K562 (cell line): ENCODE results near the gene ALS2CL. TPM values are rescaled to one million over a fixed set of nuclear protein-coding genes. Genes with fewer than 3 reads are reported as not detected.

Experiments
- BDP1 ChIP-seq: IDR thresholded peaks from 3 replicates; pipeline ENCODE4 v1.6.1; 2011; ENCODE audit not compliant: insufficient read length, insufficient read depth
- CTBP1 ChIP-seq: fragments of 450-650 bp; IDR thresholded peaks from 2 replicates; pipeline ENCODE4 v1.6.1; 2016; ENCODE audit warnings: borderline replicate concordance
- CXXC5 ChIP-seq: fragments of 250-450 bp; sonication (Bioruptor Pico); IDR thresholded peaks from 2 replicates; pipeline ENCODE4 v1.8.0; 2022; ENCODE audit warnings: inconsistent platforms, mild to moderate bottlenecking, moderate library complexity
- FOXP1 ChIP-seq: sonication (generic); formaldehyde crosslinking; IDR thresholded peaks from 2 replicates; pipeline ENCODE4 v1.8.0; 2022; ENCODE audit warnings: mild to moderate bottlenecking, missing genetic modification reagents
- GATA2 ChIP-seq: sonication (generic); formaldehyde crosslinking; IDR thresholded peaks from 2 replicates; pipeline ENCODE4 v1.4.0; 2020; ENCODE audit warnings: mild to moderate bottlenecking, missing genetic modification reagents
- HSF4 ChIP-seq: fragments of 250-450 bp; sonication (Bioruptor Pico); IDR thresholded peaks from 2 replicates; pipeline ENCODE4 v2.1.2; 2022; ENCODE audit warnings: mild to moderate bottlenecking, moderate library complexity, borderline replicate concordance
- KAT8 ChIP-seq: fragments of 450-650 bp; IDR thresholded peaks from 2 replicates; pipeline ENCODE4 v1.6.1; 2016; ENCODE audit warnings: low read depth, mild to moderate bottlenecking
- KDM2B ChIP-seq: fragments of 250-450 bp; sonication (Bioruptor Pico); IDR thresholded peaks from 2 replicates; pipeline ENCODE4 v1.8.0; 2021; ENCODE audit warnings: mild to moderate bottlenecking, moderate library complexity
- L3MBTL2 ChIP-seq: fragments of 450-650 bp; IDR thresholded peaks from 2 replicates; pipeline ENCODE4 v1.6.1; 2016; ENCODE audit warnings: mild to moderate bottlenecking, moderate library complexity
- MAZ ChIP-seq, 2 experiments: fragments of 450-650 bp in 1 of 2; sonication (generic) in 1 of 2; formaldehyde crosslinking; IDR thresholded peaks in 1 of 2; conservative IDR thresholded peaks in 1 of 2; 2 replicates each; pipeline versions ENCODE4 v1.4.0 to v1.5.0; 2020; ENCODE audit warnings: mild to moderate bottlenecking in 1 of 2, missing genetic modification reagents in 1 of 2
- NEUROD1 ChIP-seq: fragments of 150-350 bp; IDR thresholded peaks from 2 replicates; pipeline ENCODE4 v1.6.1; 2014; ENCODE audit warnings: borderline replicate concordance, low read length, low read depth; ENCODE audit not compliant: partially characterized antibody
- NFATC3 ChIP-seq: fragments of 450-650 bp; IDR thresholded peaks from 2 replicates; pipeline ENCODE4 v1.6.1; 2017; ENCODE audit warnings: mild to moderate bottlenecking
- POLR2A ChIP-seq: fragments of 450-650 bp; conservative IDR thresholded peaks from 2 replicates; pipeline ENCODE4 v1.6.1; 2016
- RBFOX2 ChIP-seq: fragments of 200-400 bp; formaldehyde crosslinking; IDR thresholded peaks from 2 replicates; pipeline ENCODE4 v1.6.1; 2017; ENCODE audit warnings: low read depth, mild to moderate bottlenecking, low read length, moderate library complexity
- TBP ChIP-seq: optimal IDR thresholded peaks from 2 replicates; pipeline ENCODE3; 2011; ENCODE audit warnings: low read depth, low read length, improper control_type of control experiment
- TFAM ChIP-seq: fragments of 250-450 bp; sonication (Bioruptor Pico); conservative IDR thresholded peaks from 2 replicates; pipeline ENCODE4 v1.5.0; 2021; ENCODE audit warnings: mild to moderate bottlenecking, moderate library complexity
- ZBTB7A ChIP-seq: IDR thresholded peaks from 2 replicates; pipeline ENCODE4 v1.6.1; 2011; ENCODE audit warnings: low read depth, mild to moderate bottlenecking, low read length, moderate library complexity, borderline replicate concordance; ENCODE audit not compliant: control insufficient read depth
- ZFP1 ChIP-seq: fragments of 450-650 bp; formaldehyde crosslinking; IDR thresholded peaks from 2 replicates; pipeline ENCODE4 v1.4.0; 2020; ENCODE audit warnings: mild to moderate bottlenecking, mixed read lengths
- ZNF764 ChIP-seq: fragments of 250-450 bp; sonication (Bioruptor Pico); IDR thresholded peaks from 2 replicates; pipeline ENCODE4 v1.4.0; 2020; ENCODE audit warnings: low read depth, mild to moderate bottlenecking, moderate library complexity
- ZNF79 ChIP-seq: fragments of 250-450 bp; sonication (Bioruptor Pico); IDR thresholded peaks from 2 replicates; pipeline ENCODE4 v1.4.0; 2020; ENCODE audit warnings: low read depth, mild to moderate bottlenecking, moderate library complexity
- polyA plus RNA-seq, 8 experiments: library from polyadenylated mRNA; depleted of rRNA in 4 of 8; stranded (reverse) in 5 of 8; unstranded in 3 of 8; fragments of >200 nt; fragmentation: Nextera tagmentation in 2 of 8; fragmentation: Illumina TruSeq in 1 of 8; extraction: Ambion mirVana in 2 of 8; extraction: Trizol in 1 of 8; gene quantifications; 2 replicates each; pipeline versions ENCODE4 v1.2.1 to v1.2.3, GENCODE V29; 2011 to 2014; ENCODE audit warnings: inconsistent platforms in 1 of 8, missing spikeins in 1 of 8
- total RNA-seq, 7 experiments: library from RNA; depleted of rRNA in 6 of 7; stranded (reverse); fragments of >200 nt in 6 of 7; fragmentation: Illumina TruSeq in 2 of 7; extraction: Trizol in 2 of 7; gene quantifications; 2 replicates each; pipeline versions ENCODE4 v1.2.1 to v1.2.3, GENCODE V29; 2011 to 2021; ENCODE audit warnings: low replicate concordance in 1 of 7
- TF ChIP-seq, protein P1 (sequence below): sonication (generic); formaldehyde crosslinking; IDR thresholded peaks from 2 replicates; pipeline ENCODE4 v1.8.1; 2023; ENCODE audit warnings: mild to moderate bottlenecking, missing genetic modification reagents
- TF ChIP-seq, protein P2 (sequence below): fragments of 150-350 bp; conservative IDR thresholded peaks from 2 replicates; pipeline ENCODE4 v1.6.1; 2014; ENCODE audit warnings: low read length
- TF ChIP-seq, protein P3 (sequence below): fragments of 450-650 bp; IDR thresholded peaks from one replicate; pipeline ENCODE4 v1.6.1; 2018; ENCODE audit warnings: mild to moderate bottlenecking, moderate library complexity; ENCODE audit not compliant: partially characterized antibody

ALS2CL gene
- total and polyA plus RNA-seq, 9 of the 15 experiments (the other 6 are each of a cell fraction or from before 2014, with no cell fraction given), result 0.03 to 0.13 (median 0.05) TPM; not detected in 3

DNA sequence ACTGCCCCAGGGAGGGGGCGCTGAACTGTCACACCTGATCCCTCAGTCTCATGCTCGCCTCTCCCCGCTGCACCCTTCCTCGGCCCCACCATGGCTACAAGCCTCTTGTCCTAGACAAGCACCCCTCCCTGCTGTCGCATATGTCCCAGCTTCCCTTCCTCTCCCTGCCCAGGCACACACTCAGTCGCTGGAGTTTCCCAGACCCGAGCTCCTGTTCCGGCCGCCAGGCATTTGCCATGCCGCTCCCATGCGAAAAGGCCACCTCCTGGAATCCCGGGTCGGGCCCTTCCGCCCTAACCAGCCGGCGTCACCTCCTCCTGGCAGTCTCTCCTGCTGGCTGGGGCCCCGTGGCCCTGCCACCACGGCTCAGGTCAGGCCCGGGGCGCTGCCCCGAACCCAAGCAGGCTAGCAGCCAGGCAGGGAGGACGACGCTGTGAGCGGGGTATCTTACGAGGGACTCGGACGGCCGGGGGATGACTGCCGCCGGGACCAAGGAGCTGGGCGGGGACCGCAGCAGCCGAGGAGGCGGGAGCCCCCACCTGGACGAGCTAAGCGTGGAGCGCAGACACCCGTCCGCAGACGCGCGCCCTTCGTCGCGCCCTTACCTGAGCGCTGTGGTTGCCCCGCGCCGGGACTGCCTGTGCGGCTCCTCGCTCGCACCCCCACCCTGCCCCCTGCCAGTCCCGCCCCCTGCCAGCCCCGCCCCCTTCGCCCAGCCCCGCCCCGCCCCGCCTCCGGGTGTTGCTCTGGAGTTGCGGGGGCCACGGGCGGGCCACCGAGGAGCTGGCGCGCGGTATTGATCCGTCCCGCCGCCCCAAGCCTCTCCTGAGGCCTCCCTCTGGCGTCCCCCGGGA lies at the start of gene ALS2CL (continued):
- no peak for TF ChIP-seq NEUROD1
- TF ChIP-seq ZNF764 (CRISPR knock-in tag), result no peak
- peak; percentile 20 for TF ChIP-seq CXXC5 (CRISPR knock-in tag)
- 0 out of 2 replicates have a peak, but pooled peaks have one; percentile 59 for TF ChIP-seq KDM2B (CRISPR knock-in tag)
- TF ChIP-seq L3MBTL2, result peak; percentile 41; the same call in 1 of the 2 replicates
- no peak for TF ChIP-seq POLR2A
- TF ChIP-seq FOXP1 (CRISPR knock-in tag), result peak; percentile 39; the same call in 1 of the 2 replicates
- peak; percentile 45; the same call in 1 of the 2 replicates for TF ChIP-seq CTBP1
- TF ChIP-seq HSF4 (CRISPR knock-in tag), result no peak
- TF ChIP-seq ZBTB7A, result peak; percentile 16; the same call in 1 of the 2 replicates
- TF ChIP-seq, protein P1, sequence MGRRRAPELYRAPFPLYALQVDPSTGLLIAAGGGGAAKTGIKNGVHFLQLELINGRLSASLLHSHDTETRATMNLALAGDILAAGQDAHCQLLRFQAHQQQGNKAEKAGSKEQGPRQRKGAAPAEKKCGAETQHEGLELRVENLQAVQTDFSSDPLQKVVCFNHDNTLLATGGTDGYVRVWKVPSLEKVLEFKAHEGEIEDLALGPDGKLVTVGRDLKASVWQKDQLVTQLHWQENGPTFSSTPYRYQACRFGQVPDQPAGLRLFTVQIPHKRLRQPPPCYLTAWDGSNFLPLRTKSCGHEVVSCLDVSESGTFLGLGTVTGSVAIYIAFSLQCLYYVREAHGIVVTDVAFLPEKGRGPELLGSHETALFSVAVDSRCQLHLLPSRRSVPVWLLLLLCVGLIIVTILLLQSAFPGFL (CRISPR knock-in tag), result no peak
- TF ChIP-seq BDP1, result no peak
- TF ChIP-seq GATA2 (CRISPR knock-in tag), result no peak
- TF ChIP-seq KAT8, result no peak
- TF ChIP-seq NFATC3, result no peak
- TF ChIP-seq ZNF79, result no peak
- no peak for TF ChIP-seq TBP
- no peak for TF ChIP-seq ZFP1 (CRISPR knock-in tag)
- TF ChIP-seq, protein P2, sequence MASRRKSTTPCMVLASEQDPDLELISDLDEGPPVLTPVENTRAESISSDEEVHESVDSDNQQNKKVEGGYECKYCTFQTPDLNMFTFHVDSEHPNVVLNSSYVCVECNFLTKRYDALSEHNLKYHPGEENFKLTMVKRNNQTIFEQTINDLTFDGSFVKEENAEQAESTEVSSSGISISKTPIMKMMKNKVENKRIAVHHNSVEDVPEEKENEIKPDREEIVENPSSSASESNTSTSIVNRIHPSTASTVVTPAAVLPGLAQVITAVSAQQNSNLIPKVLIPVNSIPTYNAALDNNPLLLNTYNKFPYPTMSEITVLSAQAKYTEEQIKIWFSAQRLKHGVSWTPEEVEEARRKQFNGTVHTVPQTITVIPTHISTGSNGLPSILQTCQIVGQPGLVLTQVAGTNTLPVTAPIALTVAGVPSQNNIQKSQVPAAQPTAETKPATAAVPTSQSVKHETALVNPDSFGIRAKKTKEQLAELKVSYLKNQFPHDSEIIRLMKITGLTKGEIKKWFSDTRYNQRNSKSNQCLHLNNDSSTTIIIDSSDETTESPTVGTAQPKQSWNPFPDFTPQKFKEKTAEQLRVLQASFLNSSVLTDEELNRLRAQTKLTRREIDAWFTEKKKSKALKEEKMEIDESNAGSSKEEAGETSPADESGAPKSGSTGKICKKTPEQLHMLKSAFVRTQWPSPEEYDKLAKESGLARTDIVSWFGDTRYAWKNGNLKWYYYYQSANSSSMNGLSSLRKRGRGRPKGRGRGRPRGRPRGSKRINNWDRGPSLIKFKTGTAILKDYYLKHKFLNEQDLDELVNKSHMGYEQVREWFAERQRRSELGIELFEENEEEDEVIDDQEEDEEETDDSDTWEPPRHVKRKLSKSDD, result no peak
- TF ChIP-seq, protein P3, sequence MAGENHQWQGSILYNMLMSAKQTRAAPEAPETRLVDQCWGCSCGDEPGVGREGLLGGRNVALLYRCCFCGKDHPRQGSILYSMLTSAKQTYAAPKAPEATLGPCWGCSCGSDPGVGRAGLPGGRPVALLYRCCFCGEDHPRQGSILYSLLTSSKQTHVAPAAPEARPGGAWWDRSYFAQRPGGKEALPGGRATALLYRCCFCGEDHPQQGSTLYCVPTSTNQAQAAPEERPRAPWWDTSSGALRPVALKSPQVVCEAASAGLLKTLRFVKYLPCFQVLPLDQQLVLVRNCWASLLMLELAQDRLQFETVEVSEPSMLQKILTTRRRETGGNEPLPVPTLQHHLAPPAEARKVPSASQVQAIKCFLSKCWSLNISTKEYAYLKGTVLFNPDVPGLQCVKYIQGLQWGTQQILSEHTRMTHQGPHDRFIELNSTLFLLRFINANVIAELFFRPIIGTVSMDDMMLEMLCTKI, result no peak
- peak; percentile 32 to 59; a peak in 1 of 4 replicates for TF ChIP-seq MAZ (CRISPR knock-in tag; conservative IDR thresholded peaks at IDR 0.05 in 1 of 2, IDR thresholded peaks at IDR 0.05 in 1 of 2)
- no peak for TF ChIP-seq TFAM (CRISPR knock-in tag)
- TF ChIP-seq RBFOX2, result peak; percentile 73; the same call in 1 of the 2 replicates
